GM19438 (cell line): Measurements from ENCODE around the gene AAGAB.
"Not testable (repeated sequence)": the region's sequence is repeated elsewhere in the genome, so short reads cannot be mapped to it uniquely, and the experiment has no call there.

Experiments
- ATAC-seq: cut with Tn5 transposase; IDR thresholded peaks from one replicate; pipeline ENCODE4 v1.9.1; 2021; ENCODE audit warnings: low read depth; ENCODE audit not compliant: unreplicated experiment

The AAGAB gene

GRCh38 chr15:67156426-67156825 is 98.0 kb downstream of the AAGAB start:
- ATAC-seq, result no peak

DNA sequence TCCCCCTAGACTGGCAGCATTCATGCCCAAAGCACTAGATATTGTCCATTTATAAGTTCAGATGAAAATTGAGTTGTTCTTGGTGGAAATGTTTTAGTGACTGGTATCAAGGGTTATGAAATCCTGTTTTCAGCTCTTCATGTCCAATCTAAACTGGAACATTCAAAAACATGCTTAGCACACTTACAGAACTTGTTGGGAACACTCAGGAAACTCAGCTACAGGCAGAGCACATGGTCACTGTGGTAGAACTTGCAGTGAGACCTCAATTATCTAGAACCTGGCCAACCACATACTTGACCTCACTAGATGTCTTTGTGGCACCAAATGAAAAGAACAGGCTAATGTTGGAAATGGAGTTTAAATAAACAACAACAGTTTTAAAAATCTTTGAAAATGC is 100.2 kb downstream of the AAGAB start:
- no peak for ATAC-seq

- ATAC-seq, result not testable (repeated sequence)
Measured at GRCh38 chr15:67153044-67153443, 101.4 kb downstream of the AAGAB start.

DNA sequence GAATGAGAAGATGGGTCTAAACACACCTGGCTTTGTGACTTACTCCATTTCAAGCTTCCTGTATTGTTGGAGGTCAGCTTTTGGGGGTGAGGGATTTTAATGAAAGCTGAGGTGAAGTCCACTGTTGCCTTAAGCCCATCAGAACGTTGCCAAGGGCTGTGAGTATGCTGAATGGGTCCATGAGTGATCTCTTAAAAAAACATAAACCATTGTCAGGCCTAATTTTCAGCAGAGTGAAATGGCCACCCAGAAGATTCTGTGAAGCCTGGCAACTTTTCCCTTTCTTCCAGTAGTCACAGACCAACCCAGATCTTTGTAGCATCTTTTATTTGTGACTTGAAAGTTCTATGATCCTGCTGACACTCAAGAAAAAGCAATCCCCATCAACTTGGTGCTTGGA is 102.0 kb downstream of the AAGAB start:
- no peak for ATAC-seq
